Measurements from ENCODE around the gene RSPO4.

Gene RSPO4

DNA sequence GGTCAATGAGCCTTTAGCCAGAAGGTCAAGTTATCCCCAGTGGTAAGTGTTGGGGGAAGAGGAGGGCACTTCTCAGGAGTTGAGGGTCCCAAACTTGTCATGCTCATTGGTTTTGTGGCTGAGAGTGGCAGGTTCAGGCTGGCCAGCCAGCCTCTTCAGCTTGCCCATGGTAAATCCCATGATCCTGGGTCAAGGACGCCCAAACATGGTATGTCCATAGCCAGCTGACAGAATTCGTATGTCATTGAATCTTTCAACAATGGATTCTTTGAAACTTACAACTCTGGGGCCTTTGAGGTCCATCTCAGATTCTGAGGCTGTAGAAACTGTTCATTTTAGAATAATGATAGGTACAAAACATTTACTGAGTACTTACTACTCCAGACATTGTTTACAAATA is 36.1 kb upstream of the RSPO4 start:
- H3K36me3 ChIP-seq (ENCODE audit: control insufficient read depth, insufficient read depth, low read length): no peaks in the 10 kb centered on the region
- H3K4me3 ChIP-seq (ENCODE audit: low read depth, low read length): no peak overlapping the region
- no peaks in the 10 kb centered on the region for H3K9me3 ChIP-seq (ENCODE audit: control insufficient read depth, low read length)
- TF ChIP-seq, protein P1, sequence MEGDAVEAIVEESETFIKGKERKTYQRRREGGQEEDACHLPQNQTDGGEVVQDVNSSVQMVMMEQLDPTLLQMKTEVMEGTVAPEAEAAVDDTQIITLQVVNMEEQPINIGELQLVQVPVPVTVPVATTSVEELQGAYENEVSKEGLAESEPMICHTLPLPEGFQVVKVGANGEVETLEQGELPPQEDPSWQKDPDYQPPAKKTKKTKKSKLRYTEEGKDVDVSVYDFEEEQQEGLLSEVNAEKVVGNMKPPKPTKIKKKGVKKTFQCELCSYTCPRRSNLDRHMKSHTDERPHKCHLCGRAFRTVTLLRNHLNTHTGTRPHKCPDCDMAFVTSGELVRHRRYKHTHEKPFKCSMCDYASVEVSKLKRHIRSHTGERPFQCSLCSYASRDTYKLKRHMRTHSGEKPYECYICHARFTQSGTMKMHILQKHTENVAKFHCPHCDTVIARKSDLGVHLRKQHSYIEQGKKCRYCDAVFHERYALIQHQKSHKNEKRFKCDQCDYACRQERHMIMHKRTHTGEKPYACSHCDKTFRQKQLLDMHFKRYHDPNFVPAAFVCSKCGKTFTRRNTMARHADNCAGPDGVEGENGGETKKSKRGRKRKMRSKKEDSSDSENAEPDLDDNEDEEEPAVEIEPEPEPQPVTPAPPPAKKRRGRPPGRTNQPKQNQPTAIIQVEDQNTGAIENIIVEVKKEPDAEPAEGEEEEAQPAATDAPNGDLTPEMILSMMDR (IDR thresholded peaks at IDR 0.05): no peak
- no peak overlapping the region for H3K4me2 ChIP-seq (ENCODE audit: low read length)
- no peaks in the 10 kb centered on the region for H3K27me3 ChIP-seq (ENCODE audit: control insufficient read depth, insufficient read depth, low read length)
- no peak overlapping the region for H3K27ac ChIP-seq
- no peaks in the 10 kb centered on the region for H3K79me2 ChIP-seq
- no peaks in the 10 kb centered on the region for H3K4me1 ChIP-seq
- no peak overlapping the region for H3K9ac ChIP-seq
- H2AFZ ChIP-seq: no peak overlapping the region

DNA sequence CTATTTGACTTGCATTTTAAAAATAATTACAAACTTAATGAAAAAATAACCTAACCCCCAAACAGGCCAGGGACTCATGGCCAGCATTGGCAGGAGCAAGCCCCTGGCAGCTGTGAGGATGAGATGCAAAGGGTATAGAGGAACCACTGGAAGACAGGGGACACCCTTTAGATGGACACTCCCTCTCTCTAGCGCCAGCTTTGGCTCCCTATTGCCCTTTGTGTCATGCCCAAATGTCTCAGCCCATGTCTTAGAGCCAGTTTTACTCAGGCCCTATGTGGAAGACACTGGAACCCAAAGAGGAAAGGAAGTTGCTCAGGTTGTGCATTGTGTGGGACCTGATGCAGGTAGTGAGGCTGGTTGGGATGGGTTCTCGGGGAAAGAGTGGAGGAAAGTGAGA is 34.9 kb upstream of the RSPO4 start:
- no peaks in the 10 kb centered on the region for H3K36me3 ChIP-seq (ENCODE audit: control insufficient read depth, insufficient read depth, low read length)
- H3K9me3 ChIP-seq (ENCODE audit: control insufficient read depth, low read length): no peaks in the 10 kb centered on the region
- no peak overlapping the region for H3K9ac ChIP-seq
- H3K27me3 ChIP-seq (ENCODE audit: control insufficient read depth, insufficient read depth, low read length): no peaks in the 10 kb centered on the region
- no peak overlapping the region for H3K4me3 ChIP-seq (ENCODE audit: low read depth, low read length)
- no peaks in the 10 kb centered on the region for H3K4me1 ChIP-seq
- H3K79me2 ChIP-seq: no peaks in the 10 kb centered on the region
- TF ChIP-seq, protein P1 (IDR thresholded peaks at IDR 0.05): no peak
- no peak overlapping the region for H2AFZ ChIP-seq
- no peak overlapping the region for H3K4me2 ChIP-seq (ENCODE audit: low read length)
- no peak overlapping the region for H3K27ac ChIP-seq

DNA sequence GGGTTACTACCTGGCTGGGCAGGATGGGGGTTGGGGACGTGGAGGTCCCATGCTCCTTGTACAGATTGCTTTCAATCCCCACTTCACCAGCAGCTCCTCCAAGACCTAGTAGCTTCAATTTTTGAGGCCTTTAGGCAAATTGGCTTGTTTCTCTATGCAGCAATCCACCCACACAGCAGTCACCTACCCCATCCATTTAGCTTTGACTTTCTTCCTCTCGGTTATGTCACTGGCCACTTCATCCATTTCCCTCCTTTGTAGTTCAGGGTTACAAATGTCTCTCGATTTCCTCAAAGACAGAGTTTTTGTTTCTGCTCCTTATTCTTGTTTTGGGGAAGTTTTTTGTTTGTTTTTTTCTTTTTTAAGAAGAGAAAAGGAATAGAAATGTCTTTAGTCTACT is 33.4 kb upstream of the RSPO4 start:
- no peak overlapping the region for H3K4me2 ChIP-seq (ENCODE audit: low read length)
- H3K27me3 ChIP-seq (ENCODE audit: control insufficient read depth, insufficient read depth, low read length): no peaks in the 10 kb centered on the region
- H3K79me2 ChIP-seq: no peaks in the 10 kb centered on the region
- H3K9ac ChIP-seq: no peak overlapping the region
- H3K27ac ChIP-seq: no peak overlapping the region
- TF ChIP-seq, protein P1 (IDR thresholded peaks at IDR 0.05): no peak
- no peaks in the 10 kb centered on the region for H3K36me3 ChIP-seq (ENCODE audit: control insufficient read depth, insufficient read depth, low read length)
- H2AFZ ChIP-seq: no peak overlapping the region
- no peaks in the 10 kb centered on the region for H3K4me1 ChIP-seq
- H3K4me3 ChIP-seq (ENCODE audit: low read depth, low read length): no peak overlapping the region
- H3K9me3 ChIP-seq (ENCODE audit: control insufficient read depth, low read length): no peaks in the 10 kb centered on the region

DNA sequence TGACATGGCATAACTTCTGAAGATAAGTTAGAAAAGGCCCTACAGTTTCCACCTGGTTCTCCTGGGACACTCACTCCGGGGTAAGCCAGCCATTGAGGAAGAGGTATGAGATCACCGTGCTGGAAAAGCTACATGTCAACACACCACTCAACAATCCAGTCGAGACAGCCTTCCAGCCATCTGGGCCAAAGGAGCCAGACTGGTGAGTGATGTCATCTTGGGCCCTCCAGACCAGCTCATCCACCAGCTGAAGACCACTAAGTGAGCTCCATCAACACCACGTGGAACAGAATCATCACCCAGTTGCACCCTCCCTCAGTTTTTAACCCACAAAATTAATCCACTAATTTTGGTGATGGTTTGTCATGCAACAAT is 32.3 kb upstream of the RSPO4 start:
- Histone ChIP-seq H3K79me2 (no peaks in the 10 kb centered on the region), H3K36me3 (ENCODE audit: control insufficient read depth, insufficient read depth, low read length) (no peaks in the 10 kb centered on the region), H3K9ac (no peak overlapping the region), H3K27ac (no peak overlapping the region), H3K4me2 (ENCODE audit: low read length) (no peak overlapping the region), H3K4me1 (no peaks in the 10 kb centered on the region), H3K9me3 (ENCODE audit: control insufficient read depth, low read length) (no peaks in the 10 kb centered on the region), H2AFZ (no peak overlapping the region), H3K27me3 (ENCODE audit: control insufficient read depth, insufficient read depth, low read length) (no peaks in the 10 kb centered on the region), H3K4me3 (ENCODE audit: low read depth, low read length) (no peak overlapping the region)
- TF ChIP-seq, protein P1 (IDR thresholded peaks at IDR 0.05): no peak

DNA sequence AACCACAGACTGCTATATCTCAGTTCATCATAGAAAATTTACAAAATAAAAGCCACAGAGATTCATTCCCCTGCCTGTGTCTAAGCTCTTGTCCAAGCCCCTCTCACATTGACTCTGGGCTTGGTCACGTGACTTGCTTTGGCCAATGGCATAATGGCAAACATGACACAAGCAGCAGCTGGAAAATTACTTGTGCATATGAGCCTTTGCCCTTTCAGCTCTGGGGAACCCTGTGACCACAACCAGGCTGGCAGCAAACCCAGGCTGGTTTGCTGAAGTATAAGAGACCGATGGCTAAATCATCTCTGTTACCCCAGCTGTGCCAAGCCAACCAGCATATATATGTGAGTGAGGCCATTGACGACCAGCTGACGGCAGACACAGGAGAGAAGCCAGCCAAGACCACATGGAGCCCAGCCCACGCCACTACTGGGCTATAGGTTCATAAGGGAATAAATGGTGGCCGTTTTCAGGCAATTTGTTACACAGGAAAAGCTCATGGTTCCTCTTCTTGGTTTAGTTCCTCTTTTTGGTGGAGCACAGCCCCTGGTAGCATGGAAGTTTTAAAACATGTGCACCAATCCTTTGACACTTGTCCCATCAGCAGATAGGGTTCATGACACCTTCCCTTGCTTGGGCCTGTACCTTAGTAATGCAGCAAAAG is 31.8 kb upstream of the RSPO4 start:
- Histone ChIP-seq H3K27ac (no peak overlapping the region), H3K4me3 (ENCODE audit: low read depth, low read length) (no peak overlapping the region), H2AFZ (no peak overlapping the region), H3K9ac (no peak overlapping the region), H3K36me3 (ENCODE audit: control insufficient read depth, insufficient read depth, low read length) (no peaks in the 10 kb centered on the region), H3K79me2 (no peaks in the 10 kb centered on the region), H3K27me3 (ENCODE audit: control insufficient read depth, insufficient read depth, low read length) (no peaks in the 10 kb centered on the region), H3K9me3 (ENCODE audit: control insufficient read depth, low read length) (no peaks in the 10 kb centered on the region), H3K4me1 (no peaks in the 10 kb centered on the region), H3K4me2 (ENCODE audit: low read length) (no peak overlapping the region)
- TF ChIP-seq, protein P1 (IDR thresholded peaks at IDR 0.05): no peak
